Measurements from ENCODE around the gene SUPT3H. TPM values are rescaled to one million over a fixed set of nuclear protein-coding genes. Genes with fewer than 3 reads are reported as not detected.

SUPT3H gene
- total RNA-seq, 1 experiment from 2014 or later = 10.3 TPM

GRCh38 chr6:45222380-45222779 lies 155.4 kb downstream of the SUPT3H start:
- no TSS peak for BruUV-seq (replicated peaks)
- Mint-ChIP-seq H3K36me3 (ENCODE audit: insufficient read depth, unreplicated experiment) (no peaks in the 10 kb centered on the region), H3K27me3 (ENCODE audit: unreplicated experiment) (no peaks in the 10 kb centered on the region), H3K9me3 (ENCODE audit: low read depth, unreplicated experiment) (no peaks in the 10 kb centered on the region), H3K4me3 (ENCODE audit: low read depth, unreplicated experiment) (no peak overlapping the region), H3K27ac (ENCODE audit: unreplicated experiment) (no peak overlapping the region), H3K4me1 (ENCODE audit: low read depth, unreplicated experiment) (no peaks in the 10 kb centered on the region)
- intact Hi-C loops (cut with micrococcal nuclease; ENCODE audit: unreplicated experiment) = no loop called here
- DNase-seq = no peak
- CTCF ChIA-PET = no interaction called here
- TF ChIP-seq, protein P1, sequence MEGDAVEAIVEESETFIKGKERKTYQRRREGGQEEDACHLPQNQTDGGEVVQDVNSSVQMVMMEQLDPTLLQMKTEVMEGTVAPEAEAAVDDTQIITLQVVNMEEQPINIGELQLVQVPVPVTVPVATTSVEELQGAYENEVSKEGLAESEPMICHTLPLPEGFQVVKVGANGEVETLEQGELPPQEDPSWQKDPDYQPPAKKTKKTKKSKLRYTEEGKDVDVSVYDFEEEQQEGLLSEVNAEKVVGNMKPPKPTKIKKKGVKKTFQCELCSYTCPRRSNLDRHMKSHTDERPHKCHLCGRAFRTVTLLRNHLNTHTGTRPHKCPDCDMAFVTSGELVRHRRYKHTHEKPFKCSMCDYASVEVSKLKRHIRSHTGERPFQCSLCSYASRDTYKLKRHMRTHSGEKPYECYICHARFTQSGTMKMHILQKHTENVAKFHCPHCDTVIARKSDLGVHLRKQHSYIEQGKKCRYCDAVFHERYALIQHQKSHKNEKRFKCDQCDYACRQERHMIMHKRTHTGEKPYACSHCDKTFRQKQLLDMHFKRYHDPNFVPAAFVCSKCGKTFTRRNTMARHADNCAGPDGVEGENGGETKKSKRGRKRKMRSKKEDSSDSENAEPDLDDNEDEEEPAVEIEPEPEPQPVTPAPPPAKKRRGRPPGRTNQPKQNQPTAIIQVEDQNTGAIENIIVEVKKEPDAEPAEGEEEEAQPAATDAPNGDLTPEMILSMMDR (IDR thresholded peaks at IDR 0.05; ENCODE audit: unreplicated experiment) = no peak

DNA sequence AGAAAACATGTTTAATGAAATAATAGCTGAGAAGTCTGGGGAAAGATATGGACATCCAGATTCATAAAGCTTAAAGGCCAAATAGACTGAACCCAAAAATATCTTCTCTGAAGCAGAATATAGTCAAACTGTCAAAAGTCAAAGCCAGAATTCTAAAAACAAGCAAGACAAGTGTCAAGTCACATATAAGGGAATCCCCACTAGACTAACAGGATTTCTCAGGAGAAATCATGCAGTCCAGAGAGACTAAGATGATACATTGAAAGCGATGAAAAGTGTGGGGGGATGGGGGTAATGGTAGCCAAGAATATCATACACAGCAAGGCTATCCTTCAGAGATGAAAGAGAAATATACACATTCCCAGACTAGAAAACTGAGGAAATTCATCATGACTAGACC lies 162.0 kb downstream of the SUPT3H start:
- no peaks in the 10 kb centered on the region for H3K27me3 Mint-ChIP-seq (ENCODE audit: unreplicated experiment)
- BruUV-seq (replicated peaks) = no TSS peak
- CTCF ChIA-PET = no interaction called here
- no peaks in the 10 kb centered on the region for H3K36me3 Mint-ChIP-seq (ENCODE audit: insufficient read depth, unreplicated experiment)
- TF ChIP-seq, protein P1 (IDR thresholded peaks at IDR 0.05; ENCODE audit: unreplicated experiment) = no peak
- H3K9me3 Mint-ChIP-seq (ENCODE audit: low read depth, unreplicated experiment) = peaks cover 2% of the 10 kb centered on the region
- intact Hi-C loops (cut with micrococcal nuclease; ENCODE audit: unreplicated experiment) = no loop called here
- no peak for DNase-seq
- H3K4me3 Mint-ChIP-seq (ENCODE audit: low read depth, unreplicated experiment) = no peak overlapping the region
- H3K27ac Mint-ChIP-seq (ENCODE audit: unreplicated experiment) = no peak overlapping the region
- no peaks in the 10 kb centered on the region for H3K4me1 Mint-ChIP-seq (ENCODE audit: low read depth, unreplicated experiment)

- BruUV-seq (replicated peaks) = no TSS peak
- Mint-ChIP-seq H3K4me1 (ENCODE audit: low read depth, unreplicated experiment) (no peaks in the 10 kb centered on the region), H3K36me3 (ENCODE audit: insufficient read depth, unreplicated experiment) (no peaks in the 10 kb centered on the region), H3K9me3 (ENCODE audit: low read depth, unreplicated experiment) (peaks cover 2% of the 10 kb centered on the region), H3K27ac (ENCODE audit: unreplicated experiment) (no peak overlapping the region), H3K4me3 (ENCODE audit: low read depth, unreplicated experiment) (no peak overlapping the region), H3K27me3 (ENCODE audit: unreplicated experiment) (no peaks in the 10 kb centered on the region)
- intact Hi-C loops (cut with micrococcal nuclease; ENCODE audit: unreplicated experiment) = no loop called here
- no peak for DNase-seq
- TF ChIP-seq, protein P1 (IDR thresholded peaks at IDR 0.05; ENCODE audit: unreplicated experiment) = no peak
- CTCF ChIA-PET = no interaction called here
Measured at GRCh38 chr6:45212976-45213375, 164.8 kb downstream of the SUPT3H start.

DNA sequence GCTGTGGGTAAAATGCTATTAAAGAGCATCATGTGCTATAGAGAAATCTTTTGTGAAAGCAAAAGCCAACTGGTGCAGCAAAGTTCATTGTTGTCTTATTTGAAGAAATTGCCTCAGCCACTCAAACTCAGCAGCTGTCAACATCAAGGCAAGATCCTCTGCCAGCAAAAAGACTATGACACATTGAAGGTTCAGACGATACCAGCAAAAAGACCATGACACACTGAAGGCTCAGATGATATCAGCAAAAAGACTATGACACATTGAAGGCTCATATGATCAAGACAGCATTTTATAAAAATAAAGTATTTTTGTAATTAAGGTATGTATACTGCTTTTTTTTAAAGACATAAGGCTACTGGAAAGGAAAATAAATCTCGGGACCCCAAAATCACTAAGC lies 168.0 kb downstream of the SUPT3H start:
- H3K36me3 Mint-ChIP-seq (ENCODE audit: insufficient read depth, unreplicated experiment) = no peaks in the 10 kb centered on the region
- H3K27ac Mint-ChIP-seq (ENCODE audit: unreplicated experiment) = no peak overlapping the region
- H3K27me3 Mint-ChIP-seq (ENCODE audit: unreplicated experiment) = no peaks in the 10 kb centered on the region
- intact Hi-C loops (cut with micrococcal nuclease; ENCODE audit: unreplicated experiment) = no loop called here
- no peaks in the 10 kb centered on the region for H3K9me3 Mint-ChIP-seq (ENCODE audit: low read depth, unreplicated experiment)
- H3K4me1 Mint-ChIP-seq (ENCODE audit: low read depth, unreplicated experiment) = no peaks in the 10 kb centered on the region
- TF ChIP-seq, protein P1 (IDR thresholded peaks at IDR 0.05; ENCODE audit: unreplicated experiment) = no peak
- CTCF ChIA-PET = no interaction called here
- H3K4me3 Mint-ChIP-seq (ENCODE audit: low read depth, unreplicated experiment) = no peak overlapping the region
- no TSS peak for BruUV-seq (replicated peaks)
- no peak for DNase-seq

Measured in Calu3 (cell line).